H1 (cell line): ENCODE data around the gene PRPF40B. TPM values are rescaled to one million over a fixed set of nuclear protein-coding genes. Genes with fewer than 3 reads are reported as not detected.

Source experiments
- CTCF ChIA-PET: fragments of 300-600 bp; sonication (Branson Sonifier 250); formaldehyde crosslinking; loops from one replicate; lab custom pipeline; 2021; ENCODE audit not compliant: partially characterized antibody; lab: Charles Lee
- POLR2A ChIA-PET: fragments of 300-600 bp; sonication (Branson Sonifier 250); formaldehyde crosslinking; loops from one replicate; lab custom pipeline; 2021; ENCODE audit warnings: inconsistent platforms; ENCODE audit not compliant: partially characterized antibody; lab: Charles Lee
- DNase-seq, 2 experiments: peaks; one replicate each; pipeline versions ENCODE4 v3.0.0 to v3.0.0-alpha.2; 2010 to 2022; ENCODE audit warnings: low spot score in 2 of 2, low read depth in 1 of 2, mixed read lengths in 1 of 2
- FAIRE-seq: peaks from 2 replicates; lab custom pipeline; 2011; peaks lifted over from hg19 to GRCh38; lab: Jason Lieb, UNC
- H2AFZ ChIP-seq: 2 replicates; pipeline ENCODE4 v1.8.1; 2012; ENCODE audit warnings: low read length, inconsistent platforms
- H2AK5ac ChIP-seq: 2 replicates; pipeline ENCODE4 v1.6.1; 2013; ENCODE audit warnings: low read depth, low read length
- H2BK120ac ChIP-seq: replicated peaks from 2 replicates; pipeline ENCODE3; 2013; ENCODE audit warnings: low read depth, low read length, inconsistent platforms
- H2BK12ac ChIP-seq: 2 replicates; pipeline ENCODE4 v1.6.1; 2013; ENCODE audit warnings: low read depth, low read length
- H2BK15ac ChIP-seq: 2 replicates; pipeline ENCODE4 v1.6.1; 2013; ENCODE audit warnings: low read length
- H2BK20ac ChIP-seq: 2 replicates; pipeline ENCODE4 v1.6.1; 2013; ENCODE audit warnings: low read length
- H2BK5ac ChIP-seq: 2 replicates; pipeline ENCODE4 v1.6.1; 2013; ENCODE audit warnings: low read depth, low read length
- H3K14ac ChIP-seq: 2 replicates; pipeline ENCODE4 v1.6.1; 2013; ENCODE audit warnings: inconsistent platforms; ENCODE audit not compliant: insufficient read length
- H3K18ac ChIP-seq: 2 replicates; pipeline ENCODE4 v1.6.1; 2013; ENCODE audit warnings: low read length; ENCODE audit errors: extremely low read depth
- H3K23ac ChIP-seq: 2 replicates; pipeline ENCODE4 v1.6.1; 2013; ENCODE audit warnings: inconsistent platforms; ENCODE audit not compliant: insufficient read length
- H3K23me2 ChIP-seq: 2 replicates; pipeline ENCODE4 v1.6.1; 2013; ENCODE audit warnings: low read depth, low read length
- H3K27ac ChIP-seq: 2 replicates; pipeline ENCODE4 v1.6.1; 2011; ENCODE audit warnings: low read depth, low read length, inconsistent platforms
- H3K27me3 ChIP-seq, 4 experiments: replicated peaks in 1 of 4; 1 replicate in 1 of 4; 2 replicates in 3 of 4; pipeline versions ENCODE4 v1.6.1 to v1.8.1; 2011 to 2013; ENCODE audit warnings: low read length in 3 of 4, mild to moderate bottlenecking in 3 of 4, inconsistent platforms in 2 of 4, mixed read lengths in 2 of 4, moderate library complexity in 1 of 4; ENCODE audit not compliant: control insufficient read depth in 3 of 4, insufficient read depth in 3 of 4; ENCODE audit errors: extremely low read depth in 1 of 4
- H3K36me3 ChIP-seq, 4 experiments: 2 replicates each; pipeline versions ENCODE4 v1.6.1 to v1.8.1; 2011 to 2013; ENCODE audit warnings: mild to moderate bottlenecking in 4 of 4, low read length in 3 of 4, moderate library complexity in 2 of 4, control low read depth in 1 of 4, inconsistent platforms in 1 of 4; ENCODE audit not compliant: insufficient read depth in 4 of 4, control insufficient read depth in 2 of 4
- H3K4ac ChIP-seq: replicated peaks from 2 replicates; pipeline ENCODE3; 2013; ENCODE audit warnings: low read length, low read depth, mixed read lengths, inconsistent platforms; ENCODE audit not compliant: insufficient read length
- H3K4me1 ChIP-seq, 4 experiments: replicated peaks in 1 of 4; 1 replicate in 1 of 4; 2 replicates in 3 of 4; pipeline versions ENCODE4 v1.6.1 to v1.8.1; 2011 to 2013; ENCODE audit warnings: low read length in 3 of 4, inconsistent platforms in 2 of 4, mixed read lengths in 1 of 4; ENCODE audit not compliant: insufficient read depth in 4 of 4, control insufficient read depth in 3 of 4
- H3K4me2 ChIP-seq, 2 experiments: 2 replicates each; pipeline versions ENCODE4 v1.6.1 to v1.8.1; 2011 to 2013; ENCODE audit warnings: low read depth in 2 of 2, low read length in 2 of 2, control low read depth in 1 of 2, inconsistent platforms in 1 of 2, mild to moderate bottlenecking in 1 of 2; ENCODE audit not compliant: insufficient read depth in 1 of 2
- H3K4me3 ChIP-seq, 4 experiments: fragments of 200-600, 300-600 bp in 1 of 4; sonication (generic), shearing (Covaris generic), sonication (Bioruptor Twin) in 1 of 4; 2 replicates each; pipeline versions ENCODE4 v1.5.1 to v1.8.1; 2011 to 2016; ENCODE audit warnings: low read length in 4 of 4, low read depth in 3 of 4, control low read depth in 2 of 4, inconsistent platforms in 2 of 4, mild to moderate bottlenecking in 2 of 4, mixed read lengths in 1 of 4, moderate library complexity in 1 of 4; ENCODE audit not compliant: insufficient read depth in 2 of 4; ENCODE audit errors: extremely low read depth in 1 of 4
- H3K56ac ChIP-seq: replicated peaks from 2 replicates; pipeline ENCODE3; 2013; ENCODE audit warnings: low read depth, mild to moderate bottlenecking, mixed read lengths, low read length, inconsistent platforms; ENCODE audit not compliant: insufficient read length
- H3K79me1 ChIP-seq: 2 replicates; pipeline ENCODE4 v1.6.1; 2013; ENCODE audit warnings: low read depth, low read length, control low read depth
- H3K79me2 ChIP-seq, 2 experiments: 2 replicates each; pipeline versions ENCODE4 v1.6.1 to v1.8.1; 2012 to 2013; ENCODE audit warnings: low read length in 2 of 2, mild to moderate bottlenecking in 2 of 2, inconsistent platforms in 1 of 2; ENCODE audit not compliant: insufficient read depth in 2 of 2, control insufficient read depth in 1 of 2
- H3K9ac ChIP-seq, 4 experiments: replicated peaks in 1 of 4; 1 replicate in 1 of 4; 2 replicates in 3 of 4; pipeline versions ENCODE4 v1.6.1 to v1.8.1; 2011 to 2013; ENCODE audit warnings: low read depth in 3 of 4, low read length in 3 of 4, control low read depth in 2 of 4, mild to moderate bottlenecking in 2 of 4, moderate library complexity in 2 of 4, inconsistent platforms in 1 of 4; ENCODE audit errors: extremely low read depth in 1 of 4
- H3K9me3 ChIP-seq, 2 experiments: 2 replicates each; pipeline versions ENCODE4 v1.6.1 to v1.8.1; 2012 to 2013; ENCODE audit warnings: mild to moderate bottlenecking in 2 of 2, moderate library complexity in 2 of 2, control low read depth in 1 of 2, inconsistent platforms in 1 of 2, low read depth in 1 of 2, low read length in 1 of 2, mixed read lengths in 1 of 2; ENCODE audit not compliant: insufficient read depth in 2 of 2
- H4K20me1 ChIP-seq, 2 experiments: replicated peaks in 1 of 2; 2 replicates each; pipeline versions ENCODE3 to v1.8.1; 2011 to 2013; ENCODE audit warnings: inconsistent platforms in 2 of 2, low read length in 2 of 2, mild to moderate bottlenecking in 1 of 2; ENCODE audit not compliant: insufficient read depth in 2 of 2, control insufficient read depth in 1 of 2
- H4K5ac ChIP-seq: 2 replicates; pipeline ENCODE4 v1.6.1; 2013; ENCODE audit warnings: low read length, low read depth, mixed read lengths, inconsistent platforms; ENCODE audit not compliant: insufficient read length
- H4K8ac ChIP-seq: 2 replicates; pipeline ENCODE4 v1.8.0; 2013; ENCODE audit warnings: mild to moderate bottlenecking, moderate library complexity, low read length, inconsistent platforms; ENCODE audit not compliant: insufficient read depth; ENCODE audit errors: extremely low read depth
- H4K91ac ChIP-seq: replicated peaks from 2 replicates; pipeline ENCODE3; 2013; ENCODE audit warnings: low read length, mixed read lengths, inconsistent platforms; ENCODE audit not compliant: insufficient read length
- CBX5 ChIP-seq: fragments of 300-800, 300-1000 bp; sonication (generic); IDR thresholded peaks from 2 replicates; pipeline ENCODE4 v1.7.1; 2016; ENCODE audit warnings: antibody characterized with exemption, low read length, low read depth
- CBX8 ChIP-seq: fragments of 300-800, 300-1000 bp; sonication (generic); IDR thresholded peaks from 2 replicates; pipeline ENCODE4 v1.7.1; 2016; ENCODE audit warnings: low read depth, low read length, borderline replicate concordance
- HDAC2 ChIP-seq, 2 experiments: fragments of 300-600 bp in 1 of 2; sonication (generic) in 1 of 2; IDR thresholded peaks; 2 replicates each; pipeline ENCODE4 v1.6.1; 2011 to 2012; ENCODE audit warnings: low read depth in 2 of 2, low read length in 2 of 2, mild to moderate bottlenecking in 2 of 2, moderate library complexity in 2 of 2, borderline replicate concordance in 1 of 2, inconsistent platforms in 1 of 2
- HDAC6 ChIP-seq: IDR thresholded peaks from one replicate; pipeline ENCODE4 v1.7.1; 2012; ENCODE audit warnings: low read depth, mild to moderate bottlenecking, inconsistent platforms, low read length, moderate library complexity
- RAD21 ChIP-seq, 2 experiments: IDR thresholded peaks in 1 of 2; conservative IDR thresholded peaks in 1 of 2; 2 replicates each; pipeline ENCODE4 v1.6.1; 2011; ENCODE audit warnings: low read depth in 2 of 2, low read length in 2 of 2, improper control_type of control experiment in 1 of 2, inconsistent platforms in 1 of 2, mild to moderate bottlenecking in 1 of 2, moderate library complexity in 1 of 2
- SIRT6 ChIP-seq: IDR thresholded peaks from one replicate; pipeline ENCODE4 v1.7.1; 2012; ENCODE audit warnings: low read length, inconsistent platforms
- SRF ChIP-seq: IDR thresholded peaks from 2 replicates; pipeline ENCODE4 v1.6.1; 2011; ENCODE audit warnings: mild to moderate bottlenecking, low read depth, low read length, moderate library complexity
- YY1 ChIP-seq: IDR thresholded peaks from 2 replicates; pipeline ENCODE4 v1.6.1; 2011; ENCODE audit warnings: low read depth, mild to moderate bottlenecking, low read length
- whole genome bisulfite sequencing, 2 experiments: shearing (Covaris generic) in 1 of 2; methylation state at CpG; one replicate each; pipeline versions ENCODE4 v1.1.6 to v1.1.7; 2013 to 2015; ENCODE audit warnings: low lambda C conversion rate in 2 of 2, mixed read lengths in 2 of 2, inconsistent platforms in 1 of 2, low coverage in 1 of 2, missing lambda C conversion rate in 1 of 2; ENCODE audit not compliant: insufficient replicate concordance in 2 of 2, insufficient coverage in 1 of 2, insufficient read length in 1 of 2; ENCODE audit errors: extremely low coverage in 1 of 2, missing lambda C conversion rate in 1 of 2; 5-methylcytosine and 5-hydroxymethylcytosine counted together
- polyA plus RNA-seq, 7 experiments: library from polyadenylated mRNA; depleted of rRNA in 3 of 7; stranded (reverse) in 5 of 7; unstranded in 2 of 7; fragments of >200 nt in 5 of 7; fragments of 200-250 nt in 2 of 7; gene quantifications; 1 replicate in 5 of 7; 2 replicates in 1 of 7; 4 replicates in 1 of 7; pipeline versions ENCODE4 v1.2.1 to v1.2.3, GENCODE V29; 2011 to 2013; ENCODE audit warnings: missing spikeins in 2 of 7, mixed read lengths in 2 of 7
- total RNA-seq: library from RNA; stranded (reverse); fragmentation: NEBNext Ultra II Directional; extraction: Animal tissue kit (Norgen Biotek cat#: 25700); gene quantifications from 2 replicates; pipeline ENCODE4 v1.2.1, GENCODE V29; 2021
- TF ChIP-seq, protein P1 (sequence below): IDR thresholded peaks from 2 replicates; pipeline ENCODE4 v1.6.1; 2012; ENCODE audit warnings: inconsistent platforms

PRPF40B gene
- total and polyA plus RNA-seq, 2 of the 8 experiments (the other 6 are each of a cell fraction or from before 2014, with no cell fraction given) = 14.4 to 24.4 TPM

DNA sequence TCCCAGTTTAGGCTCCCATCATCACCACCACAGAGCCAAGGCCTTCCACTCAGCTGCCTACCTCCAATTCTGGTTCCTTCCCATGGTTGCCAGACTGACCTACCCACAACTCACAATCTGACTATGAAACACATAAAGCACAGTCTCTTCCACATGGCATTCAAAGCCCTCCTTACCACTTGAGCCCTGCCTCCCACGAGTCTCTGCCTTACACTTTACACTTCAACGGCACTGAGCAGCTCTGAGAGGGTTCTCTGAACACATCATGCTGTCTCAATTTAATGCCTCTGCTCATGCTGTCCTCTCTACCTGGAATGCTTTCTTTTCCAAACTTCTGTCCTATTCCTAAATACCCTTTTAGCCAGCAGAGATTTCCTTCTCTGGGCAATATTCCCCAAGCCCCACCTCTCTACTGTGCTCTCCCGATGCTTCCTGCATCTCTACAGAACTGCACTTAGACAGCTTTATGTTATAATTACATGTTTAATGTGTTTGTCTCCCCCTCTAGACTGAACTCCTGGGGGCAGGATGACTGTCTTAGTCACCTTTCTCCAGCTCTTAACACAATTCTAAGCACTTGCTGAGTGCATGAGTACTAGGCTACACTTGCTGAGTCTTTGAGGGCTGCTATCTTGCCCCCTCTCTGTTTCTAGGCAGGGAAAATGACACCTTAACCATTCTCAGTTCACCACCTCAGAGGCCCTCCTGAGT lies 60.4 kb downstream of the PRPF40B start:
- no peak overlapping the region for H2BK5ac ChIP-seq
- ChIA-PET POLR2A (interaction anchor here (0.7 to 2.6 kb wide), 12 partner anchors 8 to 58 kb away, joined by 3 to 14 read pairs (median 4); partner anchors contain the start of gene TMBIM6), CTCF (interaction anchor here (0.8 to 3.1 kb wide), 9 partner anchors 9 to 47 kb away, joined by 3 to 15 read pairs (median 4); no protein-coding TSS in a partner anchor)
- no peak overlapping the region for H4K91ac ChIP-seq
- no peaks in the 10 kb centered on the region for H3K23me2 ChIP-seq
- H3K4me1 ChIP-seq = peaks cover 0 to 5% (median 1%) of the 10 kb centered on the region in 4 experiments; a peak in 3 of 7 replicates
- H3K23ac ChIP-seq = no peak overlapping the region
- 0 out of 2 replicates have a peak overlapping the region, but pooled peaks have one; percentile 4 for H2BK15ac ChIP-seq
- peaks cover 0 to 11% of the 10 kb centered on the region in 2 experiments for H4K20me1 ChIP-seq
- WGBS, 2 experiments = 90% methylated on average over 3 of the region's 3 CpGs; no CpG with 5 or more reads in 1 of the 2 experiments
- H3K27ac ChIP-seq = no peak overlapping the region
- H3K56ac ChIP-seq = no peak overlapping the region
- H3K36me3 ChIP-seq = no peaks in the 10 kb centered on the region
- H3K27me3 ChIP-seq = no peaks in the 10 kb centered on the region
- no peak overlapping the region for H4K5ac ChIP-seq
- H2BK120ac ChIP-seq = no peak overlapping the region
- H3K9me3 ChIP-seq = no peaks in the 10 kb centered on the region
- no peak overlapping the region for H2AFZ ChIP-seq
- no peak for DNase-seq
- 0 out of 2 replicates have a peak overlapping the region, but pooled peaks have one; percentile 82 for H2AK5ac ChIP-seq
- no peak overlapping the region for H3K4me2 ChIP-seq
- no peak overlapping the region for H3K14ac ChIP-seq
- peak overlapping the region in 1 of 4 experiments; percentile 37; a peak in 1 of 7 replicates for H3K9ac ChIP-seq
- H2BK12ac ChIP-seq = no peak overlapping the region
- no peaks in the 10 kb centered on the region; the same call in 1 of the 2 replicates for H3K79me1 ChIP-seq
- H3K18ac ChIP-seq = no peak overlapping the region
- peaks cover 0 to 58% of the 10 kb centered on the region in 2 experiments; a peak in 2 of 4 replicates for H3K79me2 ChIP-seq
- H2BK20ac ChIP-seq = no peak overlapping the region
- FAIRE-seq = no peak
- H3K4ac ChIP-seq = no peak overlapping the region
- peak overlapping the region; percentile 15 for H4K8ac ChIP-seq
- H3K4me3 ChIP-seq = no peak overlapping the region
- TF ChIP-seq CBX8 (no peak), SIRT6 (no peak), SRF (no peak), YY1 (no peak), CBX5 (no peak), HDAC6 (no peak), HDAC2 (IDR thresholded peaks at IDR 0.05; ENCODE audit: borderline replicate concordance in 1 of 2, low read depth in 2 of 2, low read length in 2 of 2) (no peak), RAD21 (IDR thresholded peaks at IDR 0.05 in 1 of 2, conservative IDR thresholded peaks at IDR 0.05 in 1 of 2; ENCODE audit: low read depth in 2 of 2, low read length in 2 of 2) (no peak)
- TF ChIP-seq, protein P1, sequence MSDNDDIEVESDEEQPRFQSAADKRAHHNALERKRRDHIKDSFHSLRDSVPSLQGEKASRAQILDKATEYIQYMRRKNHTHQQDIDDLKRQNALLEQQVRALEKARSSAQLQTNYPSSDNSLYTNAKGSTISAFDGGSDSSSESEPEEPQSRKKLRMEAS = no peak
